SJSA1 (cell line): Measurements from ENCODE around the gene MAEA. TPM values are rescaled to one million over a fixed set of nuclear protein-coding genes. Genes with fewer than 3 reads are reported as not detected.

ENCODE experiments used
- DNase-seq, 2 experiments: peaks; one replicate each; pipeline ENCODE4 v3.0.0-alpha.2; 2015 to 2020; ENCODE audit warnings: low spot score in 2 of 2, low read depth in 1 of 2
- H3K27ac ChIP-seq: fragments of 250-450 bp; sonication (Bioruptor Pico); 2 replicates; pipeline ENCODE4 v1.5.1; 2020; ENCODE audit warnings: mild to moderate bottlenecking, moderate library complexity
- H3K27me3 ChIP-seq: fragments of 250-450 bp; sonication (Bioruptor Pico); replicated peaks from 2 replicates; pipeline ENCODE4 v1.5.1; 2020; ENCODE audit warnings: mild to moderate bottlenecking, moderate library complexity
- H3K36me3 ChIP-seq: fragments of 250-450 bp; sonication (Bioruptor Pico); 2 replicates; pipeline ENCODE4 v1.5.1; 2020; ENCODE audit warnings: mild to moderate bottlenecking
- H3K4me1 ChIP-seq: fragments of 250-450 bp; sonication (Bioruptor Pico); replicated peaks from 2 replicates; pipeline ENCODE4 v1.6.1; 2021; ENCODE audit warnings: mild to moderate bottlenecking
- H3K4me3 ChIP-seq: fragments of 250-450 bp; sonication (Bioruptor Pico); 2 replicates; pipeline ENCODE4 v1.5.1; 2020; ENCODE audit warnings: mild to moderate bottlenecking
- H3K9me3 ChIP-seq: fragments of 250-450 bp; sonication (Bioruptor Pico); replicated peaks from 2 replicates; pipeline ENCODE4 v1.5.1; 2020; ENCODE audit warnings: mild to moderate bottlenecking
- total RNA-seq: library from RNA; depleted of rRNA; stranded (reverse); fragments of >200 nt; shearing (Covaris generic); gene quantifications from 2 replicates; pipeline ENCODE4 v1.2.3, GENCODE V29; 2014; rRNA removed

Gene MAEA
- total RNA-seq, 1 experiment from 2014 or later: 34.4 TPM

DNA sequence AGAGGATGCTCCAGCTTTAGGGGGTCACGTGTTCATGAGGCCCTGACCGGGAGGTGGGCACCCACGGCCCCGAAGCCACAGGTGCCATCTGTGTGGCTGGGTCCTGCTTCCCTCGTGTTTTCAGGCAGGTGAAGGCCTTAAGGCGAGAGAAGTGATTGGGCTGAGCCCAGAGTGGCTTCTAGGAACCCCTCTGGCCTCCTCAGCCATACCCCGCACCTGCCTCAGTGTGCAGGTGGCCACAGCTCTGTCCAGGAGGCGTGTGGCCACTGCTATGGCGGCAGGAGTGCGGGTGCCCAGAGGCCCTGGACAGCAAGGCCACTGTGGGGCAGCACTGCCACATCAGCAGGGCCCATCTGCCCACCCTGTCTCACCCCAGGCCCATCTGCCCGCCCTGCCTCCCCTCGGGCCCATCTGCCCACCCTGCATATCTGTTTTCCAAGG is 91.5 kb downstream of the MAEA start:
- Histone ChIP-seq H3K9me3 (no peaks in the 10 kb centered on the region), H3K4me1 (no peaks in the 10 kb centered on the region), H3K36me3 (no peaks in the 10 kb centered on the region), H3K4me3 (no peak overlapping the region), H3K27ac (no peak overlapping the region), H3K27me3 (no peaks in the 10 kb centered on the region)
- no peak for DNase-seq

DNA sequence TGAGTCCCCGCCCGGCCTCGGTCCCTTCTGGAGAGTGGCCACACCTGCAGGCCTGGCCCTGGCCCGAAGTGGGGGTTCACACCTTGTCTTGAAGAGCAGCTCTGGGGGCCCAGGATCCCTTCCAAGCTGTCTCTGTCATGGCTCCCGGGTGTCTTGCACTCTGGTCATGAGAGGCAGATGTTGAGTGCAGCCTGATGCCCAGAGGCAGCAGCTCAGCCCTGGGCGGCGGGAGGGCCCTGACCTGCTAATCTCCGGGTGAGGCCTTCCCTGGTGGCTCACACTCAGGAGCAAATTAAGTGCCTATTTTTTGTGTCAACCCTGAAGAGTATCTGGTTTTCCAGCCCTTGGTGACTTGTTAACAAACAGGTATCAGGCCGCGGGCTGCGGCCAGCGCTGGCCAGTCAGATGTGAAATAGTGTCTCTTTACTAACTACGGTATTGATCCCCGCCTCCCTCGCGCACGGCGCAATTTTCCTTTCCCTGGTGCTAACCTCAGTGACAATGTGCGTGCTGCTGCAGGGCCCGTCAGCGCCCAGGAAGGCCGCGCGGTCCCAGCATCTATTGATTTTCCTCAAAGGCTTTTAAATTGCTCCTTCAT is 92.4 kb downstream of the MAEA start:
- Histone ChIP-seq H3K36me3 (no peaks in the 10 kb centered on the region), H3K27me3 (no peaks in the 10 kb centered on the region), H3K4me3 (no peak overlapping the region), H3K27ac (no peak overlapping the region), H3K9me3 (no peaks in the 10 kb centered on the region), H3K4me1 (no peaks in the 10 kb centered on the region)
- no peak for DNase-seq

GRCh38 chr4:1382776-1383727 is 93.4 kb downstream of the MAEA start:
- Histone ChIP-seq H3K4me3 (no peak overlapping the region), H3K9me3 (no peaks in the 10 kb centered on the region), H3K27ac (no peak overlapping the region), H3K4me1 (no peaks in the 10 kb centered on the region), H3K36me3 (no peaks in the 10 kb centered on the region), H3K27me3 (no peaks in the 10 kb centered on the region)
- no peak for DNase-seq

DNA sequence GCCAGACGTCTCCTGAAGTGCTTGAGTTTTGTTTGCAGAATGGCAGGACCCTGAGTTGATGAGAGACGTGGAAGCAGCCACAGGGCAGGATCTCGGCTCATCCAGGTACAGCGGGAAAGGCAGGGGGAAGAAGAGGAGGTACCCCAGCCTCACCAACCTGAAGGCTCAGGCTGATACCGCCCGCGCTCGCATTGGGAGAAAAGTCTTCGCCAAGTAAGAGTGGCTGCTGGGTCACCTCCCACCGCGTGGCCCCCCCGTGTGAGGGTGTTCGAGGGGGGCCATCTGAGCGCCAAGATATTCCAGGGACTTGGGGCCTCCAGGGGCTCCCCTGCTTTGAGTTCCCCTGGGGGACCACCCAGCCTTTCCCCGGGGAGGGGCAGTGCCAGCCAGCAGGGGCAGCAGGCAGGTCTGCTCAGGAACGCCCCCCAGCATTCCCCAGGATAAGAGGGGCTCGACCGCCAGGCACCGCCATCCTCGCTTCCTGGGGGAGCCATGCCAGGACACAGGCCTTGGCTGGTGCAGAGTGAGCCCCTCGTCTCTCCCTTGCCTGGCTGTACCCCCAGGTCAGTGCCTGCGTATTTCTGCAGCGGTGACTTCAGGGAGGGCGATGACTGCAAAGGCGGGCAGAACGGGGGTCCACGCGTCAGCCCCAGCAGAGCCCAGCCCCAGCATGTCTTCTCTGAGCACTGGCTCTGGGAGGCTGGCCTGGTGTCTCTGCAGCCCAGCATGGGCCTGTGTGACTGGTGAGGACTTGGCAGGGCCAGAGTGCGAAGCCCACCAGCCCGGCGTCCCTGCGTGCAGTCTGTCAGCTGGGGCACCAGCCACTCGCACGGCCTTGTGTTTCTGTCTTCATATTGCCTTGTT is 94.3 kb downstream of the MAEA start:
- Histone ChIP-seq H3K4me1 (no peaks in the 10 kb centered on the region), H3K9me3 (no peaks in the 10 kb centered on the region), H3K4me3 (no peak overlapping the region), H3K27me3 (no peaks in the 10 kb centered on the region), H3K27ac (no peak overlapping the region), H3K36me3 (no peaks in the 10 kb centered on the region)
- DNase-seq: no peak

GRCh38 chr4:1384675-1385372 is 95.1 kb downstream of the MAEA start:
- H3K4me1 ChIP-seq: no peaks in the 10 kb centered on the region
- no peaks in the 10 kb centered on the region for H3K27me3 ChIP-seq
- DNase-seq: no peak

DNA sequence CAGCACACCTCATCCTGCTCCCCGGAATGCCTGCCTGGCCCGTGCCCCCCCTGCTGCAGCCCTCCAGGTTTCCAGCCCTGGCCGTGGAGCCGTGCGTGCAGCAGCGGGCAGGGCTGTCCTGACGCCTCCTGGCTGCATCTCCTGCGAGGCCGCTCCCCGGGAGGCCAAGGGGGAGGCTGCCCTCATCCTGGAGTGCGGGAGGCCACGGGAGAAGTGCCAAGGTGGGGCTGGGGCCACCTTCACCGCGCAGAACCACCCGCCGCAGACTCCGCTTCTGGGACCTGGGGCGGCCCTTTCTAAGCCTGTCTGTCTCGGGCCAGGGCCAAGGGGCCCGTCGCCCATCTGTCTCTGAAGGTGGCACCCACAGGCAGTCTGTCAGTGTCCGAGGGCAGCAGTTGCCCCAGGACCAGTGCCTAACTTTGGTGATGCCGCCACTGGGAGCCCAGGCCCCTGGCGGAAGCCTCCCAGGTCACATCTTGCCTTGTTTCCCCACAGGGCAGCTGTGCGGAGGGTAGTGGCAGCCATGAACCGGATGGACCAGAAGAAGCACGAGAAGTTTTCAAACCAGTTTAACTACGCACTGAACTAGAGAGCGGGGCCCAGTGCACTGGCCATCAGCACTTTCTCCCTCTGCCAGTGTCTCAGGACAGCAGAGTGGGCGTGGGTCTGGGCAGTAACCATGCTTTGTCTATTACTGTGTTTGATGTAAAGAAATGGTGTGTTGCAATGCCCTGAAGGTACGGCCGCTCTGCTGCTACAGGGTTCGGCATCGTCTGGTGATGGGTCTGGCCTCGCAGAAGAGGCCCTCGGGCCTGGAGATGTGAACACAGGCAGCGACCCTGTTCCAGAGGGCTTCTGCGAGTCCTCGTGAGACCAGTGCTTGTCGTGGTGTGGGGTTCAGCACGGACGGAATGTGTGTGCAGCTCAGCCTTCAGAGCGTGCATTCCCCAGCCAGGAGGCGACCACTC is 96.0 kb downstream of the MAEA start:
- no peaks in the 10 kb centered on the region for H3K27me3 ChIP-seq
- H3K9me3 ChIP-seq: no peaks in the 10 kb centered on the region
- H3K4me3 ChIP-seq: no peak overlapping the region
- no peak overlapping the region for H3K27ac ChIP-seq
- DNase-seq: no peak
- no peaks in the 10 kb centered on the region for H3K4me1 ChIP-seq
- H3K36me3 ChIP-seq: no peaks in the 10 kb centered on the region

More at GRCh38 chr4:1384675-1385372, 95.1 kb downstream of the MAEA start:
- no peaks in the 10 kb centered on the region for H3K36me3 ChIP-seq
- H3K27ac ChIP-seq: no peak overlapping the region
- no peak overlapping the region for H3K4me3 ChIP-seq
- no peaks in the 10 kb centered on the region for H3K9me3 ChIP-seq

Other genes with a start within 250 kb of the MAEA start
- gene RNF212, start 176.3 kb upstream of the MAEA start, total RNA-seq: not detected in 2 replicates
- 0.16 TPM in 1 of 2 replicates, not detected in the other for gene SPON2, start 117.3 kb upstream of the MAEA start, total RNA-seq
- 80.9 and 89.3 TPM in 2 replicates for gene CTBP1, start 40.8 kb upstream of the MAEA start, total RNA-seq
- gene UVSSA, start 57.3 kb downstream of the MAEA start, total RNA-seq: 2.5 and 4.0 TPM in 2 replicates
- not detected in 2 replicates for gene NKX1-1, start 116.6 kb downstream of the MAEA start, total RNA-seq